ENCODE results near the gene NSMF.

Gene NSMF

DNA sequence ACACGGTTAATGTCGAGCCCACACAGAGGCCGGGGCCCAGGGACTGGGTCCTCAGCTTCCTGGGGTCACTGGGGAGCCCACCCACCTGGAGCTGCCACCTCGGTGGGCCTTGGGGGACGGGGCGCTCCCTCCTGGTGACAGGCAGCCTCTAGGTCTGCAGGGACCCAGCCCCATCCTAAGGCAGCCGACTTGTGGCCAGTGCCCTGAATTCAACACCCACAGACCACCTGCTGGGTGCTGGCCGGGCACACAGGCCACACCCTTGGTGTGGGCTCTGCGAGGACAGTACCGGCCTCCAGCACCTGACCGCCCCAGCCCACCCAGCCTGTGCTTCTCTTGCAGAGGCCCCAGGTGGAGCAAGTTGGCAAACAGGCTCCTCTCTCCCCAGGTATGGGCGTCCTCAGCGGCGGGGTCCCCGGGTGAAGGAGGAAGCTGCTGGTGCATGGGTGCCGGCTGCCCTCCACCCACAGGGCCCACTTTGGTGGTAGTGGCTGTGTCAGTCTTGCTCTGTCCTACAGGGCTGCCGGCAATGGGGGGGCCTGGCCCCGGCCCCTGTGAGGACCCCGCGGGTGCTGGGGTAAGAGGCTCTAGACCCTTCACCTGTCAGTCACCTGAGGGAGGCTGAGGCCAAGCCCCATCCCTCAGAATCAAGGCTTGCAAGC lies 26.3 kb downstream of the NSMF start:
- no peaks in the 10 kb centered on the region for H3K36me3 ChIP-seq (ENCODE audit: control insufficient read depth in 2 of 2, insufficient read depth in 2 of 2, low read length in 2 of 2)
- peaks cover 9% of the 10 kb centered on the region for H3K4me1 ChIP-seq (ENCODE audit: control insufficient read depth, insufficient read depth, low read length)

DNA sequence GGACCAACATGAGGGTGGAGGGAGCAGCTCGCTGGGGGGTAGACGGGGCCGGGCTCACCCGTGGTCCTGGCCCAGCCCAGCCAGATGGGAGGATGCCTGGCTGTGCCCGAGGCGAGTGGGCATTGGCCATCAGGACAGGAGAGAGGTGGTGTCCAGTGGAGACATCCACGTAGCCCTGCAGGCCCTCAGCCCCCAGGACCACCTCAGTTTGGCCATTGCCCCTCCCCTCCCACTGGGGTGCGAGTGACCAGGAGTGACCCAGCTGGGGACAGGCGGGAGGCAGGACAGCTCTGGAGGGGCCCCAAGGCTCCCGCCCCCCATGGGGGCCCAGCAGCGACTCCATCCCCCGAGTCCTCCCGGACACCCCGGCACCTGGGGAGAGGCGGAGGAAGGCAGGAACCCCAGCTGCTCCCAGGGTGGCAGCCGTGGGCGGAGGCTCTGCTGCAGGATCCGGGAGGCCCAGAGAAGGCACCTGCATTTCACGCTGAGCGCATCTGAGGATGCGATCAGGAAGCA lies 27.7 kb downstream of the NSMF start:
- peaks cover 2 to 10% of the 10 kb centered on the region in 2 donors for H3K27me3 ChIP-seq (ENCODE audit: control insufficient read depth in 1 of 2, insufficient read depth in 2 of 2, low read length in 2 of 2)
- H3K4me1 ChIP-seq (ENCODE audit: control insufficient read depth, insufficient read depth, low read length): peaks cover 9% of the 10 kb centered on the region
- H3K9ac ChIP-seq (ENCODE audit: low read length in 2 of 2): no peak overlapping the region
- H3K36me3 ChIP-seq (ENCODE audit: control insufficient read depth in 2 of 2, insufficient read depth in 2 of 2, low read length in 2 of 2): no peaks in the 10 kb centered on the region
- no peaks in the 10 kb centered on the region for H3K9me3 ChIP-seq (ENCODE audit: control insufficient read depth in 2 of 2, low read length in 2 of 2)
- H3K4me3 ChIP-seq (ENCODE audit: low read length in 2 of 2): no peak overlapping the region
- H3K27ac ChIP-seq (ENCODE audit: low read length): no peak overlapping the region

More for the DNA sequence above, 26.3 kb downstream of the NSMF start:
- H3K27ac ChIP-seq (ENCODE audit: low read length): no peak overlapping the region
- H3K9ac ChIP-seq (ENCODE audit: low read length in 2 of 2): no peak overlapping the region
- H3K9me3 ChIP-seq (ENCODE audit: control insufficient read depth in 2 of 2, low read length in 2 of 2): no peaks in the 10 kb centered on the region
- no peak overlapping the region for H3K4me3 ChIP-seq (ENCODE audit: low read length in 2 of 2)
- peaks cover 5 to 13% of the 10 kb centered on the region in 2 donors for H3K27me3 ChIP-seq (ENCODE audit: control insufficient read depth in 1 of 2, insufficient read depth in 2 of 2, low read length in 2 of 2)

DNA sequence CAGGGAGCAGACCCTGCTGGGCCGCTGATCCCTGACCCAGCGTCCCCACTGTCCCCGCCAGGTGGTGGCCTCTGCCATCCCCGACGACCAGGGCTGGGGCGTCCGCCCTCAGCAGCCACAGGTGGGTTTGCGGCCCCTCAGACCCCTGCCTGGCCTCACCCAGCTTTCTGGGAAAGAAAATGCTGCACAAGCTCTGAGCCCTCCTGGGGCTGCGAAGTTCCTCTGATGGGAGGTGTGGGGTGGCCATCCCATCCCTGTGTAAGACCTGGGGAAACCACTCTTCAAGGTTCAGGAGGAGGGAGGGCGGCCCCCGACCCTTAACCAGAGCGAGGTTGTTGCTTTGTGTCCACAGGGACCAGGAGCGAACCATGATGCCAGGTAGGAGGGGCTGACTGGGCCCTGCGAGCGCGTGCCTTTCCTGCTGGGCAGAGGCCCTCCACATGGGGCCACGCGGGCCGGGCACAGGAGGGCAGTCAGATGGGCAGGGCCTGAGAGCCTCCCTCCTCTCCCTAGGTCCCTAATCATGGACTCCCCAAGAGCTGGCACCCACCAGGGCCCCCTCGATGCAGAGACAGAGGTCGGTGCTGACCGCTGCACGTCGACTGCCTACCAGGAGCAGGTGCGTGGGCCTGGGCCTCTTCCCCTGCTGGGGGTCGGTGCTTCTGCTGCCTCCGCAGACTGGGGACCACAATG lies 28.3 kb downstream of the NSMF start:
- Histone ChIP-seq H3K27ac (ENCODE audit: low read length) (no peak overlapping the region), H3K4me3 (ENCODE audit: low read length in 2 of 2) (no peak overlapping the region), H3K27me3 (ENCODE audit: control insufficient read depth in 1 of 2, insufficient read depth in 2 of 2, low read length in 2 of 2) (peaks cover 2 to 10% of the 10 kb centered on the region in 2 donors), H3K9ac (ENCODE audit: low read length in 2 of 2) (no peak overlapping the region), H3K9me3 (ENCODE audit: control insufficient read depth in 2 of 2, low read length in 2 of 2) (no peaks in the 10 kb centered on the region), H3K36me3 (ENCODE audit: control insufficient read depth in 2 of 2, insufficient read depth in 2 of 2, low read length in 2 of 2) (no peaks in the 10 kb centered on the region), H3K4me1 (ENCODE audit: control insufficient read depth, insufficient read depth, low read length) (peaks cover 8% of the 10 kb centered on the region)

DNA sequence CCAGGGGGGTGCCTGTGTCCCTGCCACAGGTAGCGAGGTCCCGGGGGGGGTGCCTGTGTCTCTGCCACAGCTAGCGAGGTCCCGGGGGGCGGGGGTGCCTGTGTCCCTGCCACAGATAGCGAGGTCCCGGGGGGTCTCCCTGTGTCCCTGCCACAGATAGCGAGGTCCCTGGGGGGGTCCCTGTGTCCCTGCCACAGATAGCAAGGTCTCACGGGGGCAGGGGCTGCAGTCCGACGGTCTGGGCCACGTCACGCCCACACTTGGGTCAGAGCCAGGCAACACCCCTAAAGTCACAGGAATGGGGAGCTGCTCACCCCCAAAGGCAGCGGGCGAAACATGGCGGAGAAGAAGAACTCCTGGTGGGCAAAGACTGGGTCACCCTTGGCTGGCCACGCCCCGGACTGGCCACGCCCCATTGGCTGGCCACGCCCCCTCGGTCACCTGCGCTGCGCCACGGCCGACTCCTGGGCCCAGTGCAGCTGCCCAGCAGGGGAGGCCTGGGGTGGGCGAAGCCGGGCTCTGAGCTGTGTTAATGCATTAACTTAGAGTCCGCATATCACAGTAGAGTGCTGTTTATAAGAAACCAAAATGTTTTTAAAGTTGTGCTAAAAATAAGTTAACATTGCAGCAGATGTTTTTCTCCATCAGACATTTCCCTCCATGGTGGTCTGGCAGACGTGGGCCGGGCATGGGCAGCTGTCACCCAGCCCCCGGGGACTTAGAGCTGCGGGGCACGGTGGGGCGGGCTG lies 29.0 kb downstream of the NSMF start:
- Histone ChIP-seq H3K36me3 (ENCODE audit: control insufficient read depth in 2 of 2, insufficient read depth in 2 of 2, low read length in 2 of 2) (no peaks in the 10 kb centered on the region), H3K9me3 (ENCODE audit: control insufficient read depth in 2 of 2, low read length in 2 of 2) (no peaks in the 10 kb centered on the region), H3K4me1 (ENCODE audit: control insufficient read depth, insufficient read depth, low read length) (peaks cover 8% of the 10 kb centered on the region), H3K4me3 (ENCODE audit: low read length in 2 of 2) (no peak overlapping the region), H3K27me3 (ENCODE audit: control insufficient read depth in 1 of 2, insufficient read depth in 2 of 2, low read length in 2 of 2) (peaks cover 2 to 10% of the 10 kb centered on the region in 2 donors), H3K9ac (ENCODE audit: low read length in 2 of 2) (no peak overlapping the region), H3K27ac (ENCODE audit: low read length) (no peak overlapping the region)

DNA sequence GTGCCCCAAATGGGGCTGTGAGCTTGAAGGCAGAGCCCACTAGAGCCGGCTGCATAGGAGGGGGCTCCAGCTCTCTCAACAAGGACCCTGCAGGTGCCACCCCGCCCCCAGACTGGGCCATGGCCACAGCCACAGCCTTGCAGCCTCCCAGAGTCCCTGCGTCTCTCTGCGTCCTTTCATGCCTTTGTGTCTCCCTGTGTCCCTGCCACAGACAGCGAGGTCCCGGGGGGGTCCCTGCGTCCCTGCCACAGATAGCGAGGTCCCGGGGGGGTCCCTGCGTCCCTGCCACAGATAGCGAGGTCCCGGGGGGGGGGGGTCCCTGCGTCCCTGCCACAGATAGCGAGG lies 29.6 kb downstream of the NSMF start:
- peaks cover 2 to 10% of the 10 kb centered on the region in 2 donors for H3K27me3 ChIP-seq (ENCODE audit: control insufficient read depth in 1 of 2, insufficient read depth in 2 of 2, low read length in 2 of 2)
- no peak overlapping the region for H3K27ac ChIP-seq (ENCODE audit: low read length)
- H3K4me1 ChIP-seq (ENCODE audit: control insufficient read depth, insufficient read depth, low read length): peaks cover 11% of the 10 kb centered on the region
- H3K36me3 ChIP-seq (ENCODE audit: control insufficient read depth in 2 of 2, insufficient read depth in 2 of 2, low read length in 2 of 2): no peaks in the 10 kb centered on the region
- no peaks in the 10 kb centered on the region for H3K9me3 ChIP-seq (ENCODE audit: control insufficient read depth in 2 of 2, low read length in 2 of 2)
- no peak overlapping the region for H3K9ac ChIP-seq (ENCODE audit: low read length in 2 of 2)
- no peak overlapping the region for H3K4me3 ChIP-seq (ENCODE audit: low read length in 2 of 2)

DNA sequence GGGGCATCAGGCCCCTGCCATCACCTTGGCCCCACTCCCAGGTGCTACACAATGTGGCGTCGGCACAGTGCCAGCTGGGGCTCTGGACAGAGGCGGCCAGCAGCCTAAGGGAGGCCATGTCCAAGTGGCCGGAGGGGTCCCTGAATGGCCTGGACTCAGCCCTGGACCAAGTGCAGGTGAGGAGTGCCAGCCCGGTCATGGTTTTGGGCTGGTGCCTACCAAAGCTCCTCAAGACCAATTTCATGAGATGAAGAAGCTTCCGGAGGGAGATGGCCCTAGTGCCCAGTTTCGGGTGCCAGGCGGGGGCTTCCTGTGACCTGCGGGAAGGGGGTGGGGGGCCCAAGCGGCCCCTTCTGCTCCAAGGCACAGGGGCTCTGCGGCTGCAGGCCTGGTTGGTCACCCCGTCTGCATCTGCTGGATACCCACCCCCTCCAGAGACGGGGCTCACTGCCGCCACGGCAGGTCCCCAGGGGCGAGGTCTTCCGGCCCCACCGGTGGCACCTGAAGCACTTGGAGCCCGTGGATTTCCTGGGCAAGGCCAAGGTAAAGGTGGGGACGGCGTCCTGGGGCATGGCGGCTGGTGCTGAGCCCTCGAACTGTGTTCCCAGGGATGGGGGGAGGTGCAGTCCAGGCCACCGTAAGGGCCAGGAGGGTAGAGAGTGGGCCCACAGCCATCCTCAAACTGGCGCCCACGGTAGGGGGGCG lies 30.1 kb downstream of the NSMF start:
- Histone ChIP-seq H3K4me3 (ENCODE audit: low read length in 2 of 2) (no peak overlapping the region), H3K36me3 (ENCODE audit: control insufficient read depth in 2 of 2, insufficient read depth in 2 of 2, low read length in 2 of 2) (no peaks in the 10 kb centered on the region), H3K9me3 (ENCODE audit: control insufficient read depth in 2 of 2, low read length in 2 of 2) (no peaks in the 10 kb centered on the region), H3K9ac (ENCODE audit: low read length in 2 of 2) (no peak overlapping the region), H3K27ac (ENCODE audit: low read length) (no peak overlapping the region), H3K27me3 (ENCODE audit: control insufficient read depth in 1 of 2, insufficient read depth in 2 of 2, low read length in 2 of 2) (peaks cover 2 to 10% of the 10 kb centered on the region in 2 donors), H3K4me1 (ENCODE audit: control insufficient read depth, insufficient read depth, low read length) (peaks cover 13% of the 10 kb centered on the region)

DNA sequence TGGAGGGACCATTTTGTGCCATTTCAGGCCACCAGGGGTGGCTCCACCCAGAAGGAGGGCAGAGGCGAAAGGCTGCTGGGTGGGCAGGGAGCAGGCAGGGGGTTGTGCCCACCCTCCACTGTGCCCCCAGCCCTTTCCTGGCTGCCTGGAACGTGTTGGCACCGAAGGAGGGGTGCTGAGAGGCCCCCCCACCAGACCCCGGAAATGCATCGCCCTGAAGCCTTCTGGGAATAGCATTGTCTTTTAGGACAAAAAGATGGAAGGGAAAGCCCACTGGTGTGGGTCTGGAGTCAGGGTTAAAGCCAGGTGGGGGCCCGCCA lies 30.9 kb downstream of the NSMF start:
- Histone ChIP-seq H3K9ac (ENCODE audit: low read length in 2 of 2) (no peak overlapping the region), H3K27me3 (ENCODE audit: control insufficient read depth in 1 of 2, insufficient read depth in 2 of 2, low read length in 2 of 2) (peaks cover 2 to 10% of the 10 kb centered on the region in 2 donors), H3K27ac (ENCODE audit: low read length) (no peak overlapping the region), H3K4me1 (ENCODE audit: control insufficient read depth, insufficient read depth, low read length) (peaks cover 18% of the 10 kb centered on the region), H3K36me3 (ENCODE audit: control insufficient read depth in 2 of 2, insufficient read depth in 2 of 2, low read length in 2 of 2) (no peaks in the 10 kb centered on the region), H3K9me3 (ENCODE audit: control insufficient read depth in 2 of 2, low read length in 2 of 2) (no peaks in the 10 kb centered on the region), H3K4me3 (ENCODE audit: low read length in 2 of 2) (no peak overlapping the region)

DNA sequence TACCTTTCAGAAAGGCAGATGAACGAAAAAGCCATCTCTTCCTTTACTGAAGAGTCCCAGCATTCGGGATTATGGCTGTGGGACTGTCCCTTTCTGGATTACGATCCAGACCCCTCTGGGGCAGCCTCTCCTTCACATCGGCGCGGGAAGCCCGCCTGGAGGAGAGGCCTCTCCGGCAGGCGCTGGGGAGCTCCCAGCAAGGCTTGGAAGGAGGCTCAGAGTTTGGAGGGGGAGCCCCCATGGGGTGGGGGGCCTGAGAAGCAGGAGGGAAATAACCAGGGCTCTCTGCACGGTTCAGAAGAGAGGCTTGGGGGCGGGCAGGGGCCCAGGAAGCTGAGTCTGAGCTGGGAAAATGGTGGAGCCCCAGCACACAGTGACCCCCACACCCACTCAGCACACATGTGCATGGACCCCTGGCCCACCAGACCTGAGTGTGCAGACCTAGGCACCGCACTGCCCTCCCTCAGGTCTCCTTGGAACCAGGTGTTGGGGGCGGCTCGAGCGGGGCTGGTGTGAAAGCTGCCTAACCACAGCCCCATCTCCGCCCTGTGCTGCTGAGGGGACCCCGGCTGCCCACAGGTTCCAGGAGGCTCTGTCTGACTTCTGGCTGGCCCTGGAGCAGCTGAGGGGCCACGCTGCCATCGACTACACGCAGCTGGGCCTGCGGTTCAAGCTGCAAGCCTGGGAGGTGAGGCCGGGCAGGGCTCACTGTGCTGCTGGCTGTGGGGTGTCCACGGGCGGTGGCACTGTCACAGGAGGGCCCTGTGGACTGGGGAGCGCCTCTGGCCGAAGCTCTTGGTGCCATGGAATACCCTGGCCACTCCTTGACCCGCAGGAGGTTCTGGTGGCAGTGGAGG lies 31.5 kb downstream of the NSMF start:
- no peaks in the 10 kb centered on the region for H3K9me3 ChIP-seq (ENCODE audit: control insufficient read depth in 2 of 2, low read length in 2 of 2)

DNA sequence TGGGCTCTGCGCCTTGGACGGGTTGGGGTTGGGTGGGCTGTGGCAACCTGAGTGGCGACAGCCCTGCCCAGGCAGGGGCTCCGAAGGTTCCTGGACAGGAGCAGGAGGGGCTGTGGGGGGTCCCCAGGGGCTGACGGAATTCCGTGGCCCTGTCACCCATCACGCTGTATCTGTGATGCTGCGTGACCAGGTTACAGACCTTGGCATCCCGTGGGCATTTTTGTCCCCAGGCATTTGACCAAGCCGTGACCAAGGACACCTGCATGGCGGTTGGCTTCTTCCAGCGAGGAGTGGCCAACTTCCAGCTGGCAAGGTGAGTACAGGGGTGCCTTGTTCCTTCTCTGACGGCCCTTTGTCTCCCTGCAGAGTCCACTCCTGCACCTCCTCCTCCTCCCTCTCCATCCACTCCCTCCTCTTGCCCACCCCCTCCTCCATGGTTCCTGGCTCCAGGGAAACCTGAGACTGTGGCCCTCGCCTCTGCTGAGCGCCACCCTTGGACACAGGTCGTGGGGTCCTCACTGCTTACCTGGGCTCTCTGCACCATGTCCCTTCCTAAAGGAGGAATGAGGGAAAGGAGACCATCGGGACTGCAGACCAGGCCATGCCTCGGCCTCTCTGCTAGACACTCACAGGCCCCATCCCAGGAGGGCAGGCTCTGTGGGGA lies 33.0 kb downstream of the NSMF start:
- no peaks in the 10 kb centered on the region for H3K36me3 ChIP-seq (ENCODE audit: control insufficient read depth in 2 of 2, insufficient read depth in 2 of 2, low read length in 2 of 2)
- no peak overlapping the region for H3K9ac ChIP-seq (ENCODE audit: low read length in 2 of 2)
- peaks cover 2 to 10% of the 10 kb centered on the region in 2 donors for H3K27me3 ChIP-seq (ENCODE audit: control insufficient read depth in 1 of 2, insufficient read depth in 2 of 2, low read length in 2 of 2)
- H3K4me1 ChIP-seq (ENCODE audit: control insufficient read depth, insufficient read depth, low read length): peaks cover 29% of the 10 kb centered on the region
- H3K4me3 ChIP-seq (ENCODE audit: low read length in 2 of 2): no peak overlapping the region
- H3K9me3 ChIP-seq (ENCODE audit: control insufficient read depth in 2 of 2, low read length in 2 of 2): no peaks in the 10 kb centered on the region
- H3K27ac ChIP-seq (ENCODE audit: low read length): no peak overlapping the region

More for the DNA sequence above, 31.5 kb downstream of the NSMF start:
- no peak overlapping the region for H3K27ac ChIP-seq (ENCODE audit: low read length)
- peaks cover 2 to 10% of the 10 kb centered on the region in 2 donors for H3K27me3 ChIP-seq (ENCODE audit: control insufficient read depth in 1 of 2, insufficient read depth in 2 of 2, low read length in 2 of 2)
- H3K9ac ChIP-seq (ENCODE audit: low read length in 2 of 2): no peak overlapping the region
- H3K4me1 ChIP-seq (ENCODE audit: control insufficient read depth, insufficient read depth, low read length): peaks cover 18% of the 10 kb centered on the region
- no peaks in the 10 kb centered on the region for H3K36me3 ChIP-seq (ENCODE audit: control insufficient read depth in 2 of 2, insufficient read depth in 2 of 2, low read length in 2 of 2)
- no peak overlapping the region for H3K4me3 ChIP-seq (ENCODE audit: low read length in 2 of 2)
